Liver (tissue), 9 donors: Measurements from ENCODE around the gene PIAS4. TPM values are rescaled to one million over a fixed set of nuclear protein-coding genes. Genes with fewer than 3 reads are reported as not detected.
A peak's percentile ranks its signal among the peaks of the same experiment; 100 is the strongest.
"Not testable (repeated sequence)": the region's sequence is repeated elsewhere in the genome, so short reads cannot be mapped to it uniquely, and the experiment has no call there.

Experiments
- DNase-seq: peaks from one replicate; pipeline ENCODE4 v3.0.0-alpha.2; 2017; ENCODE audit warnings: low spot score
- H3K27ac ChIP-seq, 2 donors: one replicate each; pipeline ENCODE4 v1.7.0; 2013; ENCODE audit warnings: inconsistent platforms in 2 of 2, low read length in 2 of 2, control low read depth in 1 of 2, low read depth in 1 of 2, mild to moderate bottlenecking in 1 of 2
- H3K27me3 ChIP-seq, 4 donors: one replicate each; pipeline versions ENCODE4 v1.6.1 to v1.7.0; 2013; ENCODE audit warnings: low read length in 3 of 4, inconsistent platforms in 1 of 4, mild to moderate bottlenecking in 1 of 4, moderate library complexity in 1 of 4; ENCODE audit not compliant: control insufficient read depth in 4 of 4, insufficient read depth in 4 of 4
- H3K36me3 ChIP-seq, 4 donors: one replicate each; pipeline versions ENCODE4 v1.6.1 to v1.7.0; 2013; ENCODE audit warnings: low read length in 3 of 4, mild to moderate bottlenecking in 3 of 4, low read depth in 1 of 4, moderate library complexity in 1 of 4; ENCODE audit not compliant: control insufficient read depth in 4 of 4, insufficient read depth in 3 of 4
- H3K4me1 ChIP-seq, 4 donors: one replicate each; pipeline versions ENCODE4 v1.6.1 to v1.7.0; 2013; ENCODE audit warnings: low read length in 3 of 4, mild to moderate bottlenecking in 3 of 4, moderate library complexity in 1 of 4; ENCODE audit not compliant: control insufficient read depth in 4 of 4, insufficient read depth in 4 of 4
- H3K4me3 ChIP-seq, 3 donors: one replicate each; pipeline versions ENCODE4 v1.6.1 to v1.7.0; 2013; ENCODE audit warnings: low read length in 3 of 3, control low read depth in 1 of 3, low read depth in 1 of 3, mild to moderate bottlenecking in 1 of 3
- H3K9ac ChIP-seq, 2 donors: one replicate each; pipeline ENCODE4 v1.7.0; 2013; ENCODE audit warnings: low read length in 2 of 2, mild to moderate bottlenecking in 2 of 2, moderate library complexity in 2 of 2, control low read depth in 1 of 2, low read depth in 1 of 2
- H3K9me3 ChIP-seq, 4 donors: one replicate each; pipeline versions ENCODE4 v1.6.1 to v1.7.0; 2013; ENCODE audit warnings: low read length in 3 of 4; ENCODE audit not compliant: control insufficient read depth in 4 of 4
- EGR1 ChIP-seq, 2 donors: IDR thresholded peaks; 2 replicates each; pipeline ENCODE4 v1.6.1; 2016 to 2018; ENCODE audit warnings: antibody characterized with exemption in 2 of 2, low read depth in 2 of 2
- FOXA1 ChIP-seq: IDR thresholded peaks from 2 replicates; pipeline ENCODE4 v1.6.1; 2016; ENCODE audit warnings: antibody characterized with exemption
- FOXA2 ChIP-seq: IDR thresholded peaks from 2 replicates; pipeline ENCODE4 v1.6.1; 2016; ENCODE audit warnings: antibody characterized with exemption
- GABPA ChIP-seq, 2 donors: IDR thresholded peaks in 1 of 2; conservative IDR thresholded peaks in 1 of 2; 2 replicates each; pipeline ENCODE4 v1.6.1; 2016; ENCODE audit warnings: antibody characterized with exemption in 2 of 2, mild to moderate bottlenecking in 1 of 2, moderate library complexity in 1 of 2
- HNF4A ChIP-seq, 2 donors: conservative IDR thresholded peaks; 2 replicates each; pipeline ENCODE4 v1.6.1; 2016; ENCODE audit warnings: antibody characterized with exemption in 2 of 2, mild to moderate bottlenecking in 2 of 2
- HNF4G ChIP-seq: IDR thresholded peaks from 2 replicates; pipeline ENCODE4 v1.6.1; 2016; ENCODE audit warnings: antibody characterized with exemption
- JUND ChIP-seq, 2 donors: IDR thresholded peaks; 2 replicates each; pipeline ENCODE4 v1.6.1; 2016; ENCODE audit warnings: antibody characterized with exemption in 2 of 2
- MAX ChIP-seq: IDR thresholded peaks from 2 replicates; pipeline ENCODE4 v1.6.1; 2016; ENCODE audit warnings: antibody characterized with exemption
- RAD21 ChIP-seq, 2 donors: IDR thresholded peaks; 2 replicates each; pipeline ENCODE4 v1.6.1; 2016; ENCODE audit warnings: antibody characterized with exemption in 2 of 2, mild to moderate bottlenecking in 2 of 2
- RXRA ChIP-seq, 2 donors: IDR thresholded peaks; 2 replicates each; pipeline ENCODE4 v1.6.1; 2017 to 2018; ENCODE audit warnings: antibody characterized with exemption in 2 of 2, mild to moderate bottlenecking in 1 of 2
- SP1 ChIP-seq: IDR thresholded peaks from 2 replicates; pipeline ENCODE4 v1.6.1; 2018; ENCODE audit warnings: antibody characterized with exemption, mild to moderate bottlenecking
- TAF1 ChIP-seq: conservative IDR thresholded peaks from 2 replicates; pipeline ENCODE4 v1.6.1; 2016; ENCODE audit warnings: antibody characterized with exemption, mild to moderate bottlenecking
- YY1 ChIP-seq: IDR thresholded peaks from 2 replicates; pipeline ENCODE4 v1.6.1; 2016; ENCODE audit warnings: antibody characterized with exemption, mild to moderate bottlenecking
- ZBTB33 ChIP-seq: IDR thresholded peaks from 2 replicates; pipeline ENCODE4 v1.6.1; 2016; ENCODE audit warnings: antibody characterized with exemption
- WGBS: extraction: QIAGEN DNeasy Blood & Tissue Kit; methylation state at CpG from one replicate; pipeline ENCODE4 v1.1.7; 2013; 5-methylcytosine and 5-hydroxymethylcytosine counted together
- polyA plus RNA-seq, 2 donors: library from polyadenylated mRNA; stranded (reverse) in 1 of 2; unstranded in 1 of 2; fragments of 200-250 nt in 1 of 2; fragments of >200 nt in 1 of 2; fragmentation: Nextera tagmentation in 1 of 2; extraction: Ambion mirVana in 1 of 2; gene quantifications; one replicate each; pipeline versions ENCODE4 v1.2.1 to v1.2.3, GENCODE V29; 2013 to 2015
- total RNA-seq, 2 donors: library from RNA; depleted of rRNA; stranded (reverse); fragments of >200 nt; gene quantifications; one replicate each; pipeline ENCODE4 v1.2.3, GENCODE V29; 2014
- TF ChIP-seq, protein P1 (sequence below): IDR thresholded peaks from 2 replicates; pipeline ENCODE4 v1.6.1; 2016; ENCODE audit warnings: antibody characterized with exemption
- TF ChIP-seq, protein P2 (sequence below): fragments of 150-350 bp; IDR thresholded peaks from 2 replicates; pipeline ENCODE4 v1.5.1; 2017; ENCODE audit warnings: improper control_type of control experiment, low read depth, low read length; ENCODE audit not compliant: missing input control
- TF ChIP-seq, protein P3 (sequence below): IDR thresholded peaks from 2 replicates; pipeline ENCODE4 v1.6.1; 2016; ENCODE audit warnings: antibody characterized with exemption, mild to moderate bottlenecking
- donor health status: healthy.
- donor health status: healthy.
- donor health status: healthy.
- donor health status: healthy.
- donor health status: healthy.

PIAS4 gene
- total and polyA plus RNA-seq, 4 donors, result 5.6 to 14.1 (median 10.6) TPM

GRCh38 chr19:4010808-4011110, 3.2 kb downstream of the PIAS4 start:
- no peak for DNase-seq
- WGBS, result 85% methylated on average over 14 of the region's 14 CpGs
- Histone ChIP-seq H3K27ac (peak overlapping the region in 1 of 2 donors; percentile 53), H3K36me3 (peaks cover 0 to 15% (median 9%) of the 10 kb centered on the region in 4 donors), H3K9me3 (no peaks in the 10 kb centered on the region), H3K4me1 (peaks cover 26 to 78% (median 54%) of the 10 kb centered on the region in 4 donors), H3K27me3 (no peaks in the 10 kb centered on the region), H3K4me3 (no peak overlapping the region), H3K9ac (no peak overlapping the region)
- no peak for TF ChIP-seq TAF1
- TF ChIP-seq MAX, result no peak
- TF ChIP-seq RXRA (IDR thresholded peaks at IDR 0.05), result no peak
- no peak for TF ChIP-seq RAD21 (IDR thresholded peaks at IDR 0.05)
- TF ChIP-seq HNF4A (conservative IDR thresholded peaks at IDR 0.05), result no peak
- TF ChIP-seq SP1, result no peak
- TF ChIP-seq, protein P1, sequence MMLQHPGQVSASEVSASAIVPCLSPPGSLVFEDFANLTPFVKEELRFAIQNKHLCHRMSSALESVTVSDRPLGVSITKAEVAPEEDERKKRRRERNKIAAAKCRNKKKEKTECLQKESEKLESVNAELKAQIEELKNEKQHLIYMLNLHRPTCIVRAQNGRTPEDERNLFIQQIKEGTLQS, result no peak
- no peak for TF ChIP-seq JUND (IDR thresholded peaks at IDR 0.05)
- TF ChIP-seq GABPA (IDR thresholded peaks at IDR 0.05 in 1 of 2, conservative IDR thresholded peaks at IDR 0.05 in 1 of 2), result no peak
- no peak for TF ChIP-seq ZBTB33
- no peak for TF ChIP-seq HNF4G
- TF ChIP-seq FOXA2, result no peak
- TF ChIP-seq EGR1 (IDR thresholded peaks at IDR 0.05; ENCODE audit: low read depth in 2 of 2), result no peak
- TF ChIP-seq, protein P2, sequence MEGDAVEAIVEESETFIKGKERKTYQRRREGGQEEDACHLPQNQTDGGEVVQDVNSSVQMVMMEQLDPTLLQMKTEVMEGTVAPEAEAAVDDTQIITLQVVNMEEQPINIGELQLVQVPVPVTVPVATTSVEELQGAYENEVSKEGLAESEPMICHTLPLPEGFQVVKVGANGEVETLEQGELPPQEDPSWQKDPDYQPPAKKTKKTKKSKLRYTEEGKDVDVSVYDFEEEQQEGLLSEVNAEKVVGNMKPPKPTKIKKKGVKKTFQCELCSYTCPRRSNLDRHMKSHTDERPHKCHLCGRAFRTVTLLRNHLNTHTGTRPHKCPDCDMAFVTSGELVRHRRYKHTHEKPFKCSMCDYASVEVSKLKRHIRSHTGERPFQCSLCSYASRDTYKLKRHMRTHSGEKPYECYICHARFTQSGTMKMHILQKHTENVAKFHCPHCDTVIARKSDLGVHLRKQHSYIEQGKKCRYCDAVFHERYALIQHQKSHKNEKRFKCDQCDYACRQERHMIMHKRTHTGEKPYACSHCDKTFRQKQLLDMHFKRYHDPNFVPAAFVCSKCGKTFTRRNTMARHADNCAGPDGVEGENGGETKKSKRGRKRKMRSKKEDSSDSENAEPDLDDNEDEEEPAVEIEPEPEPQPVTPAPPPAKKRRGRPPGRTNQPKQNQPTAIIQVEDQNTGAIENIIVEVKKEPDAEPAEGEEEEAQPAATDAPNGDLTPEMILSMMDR, result no peak
- TF ChIP-seq, protein P3, sequence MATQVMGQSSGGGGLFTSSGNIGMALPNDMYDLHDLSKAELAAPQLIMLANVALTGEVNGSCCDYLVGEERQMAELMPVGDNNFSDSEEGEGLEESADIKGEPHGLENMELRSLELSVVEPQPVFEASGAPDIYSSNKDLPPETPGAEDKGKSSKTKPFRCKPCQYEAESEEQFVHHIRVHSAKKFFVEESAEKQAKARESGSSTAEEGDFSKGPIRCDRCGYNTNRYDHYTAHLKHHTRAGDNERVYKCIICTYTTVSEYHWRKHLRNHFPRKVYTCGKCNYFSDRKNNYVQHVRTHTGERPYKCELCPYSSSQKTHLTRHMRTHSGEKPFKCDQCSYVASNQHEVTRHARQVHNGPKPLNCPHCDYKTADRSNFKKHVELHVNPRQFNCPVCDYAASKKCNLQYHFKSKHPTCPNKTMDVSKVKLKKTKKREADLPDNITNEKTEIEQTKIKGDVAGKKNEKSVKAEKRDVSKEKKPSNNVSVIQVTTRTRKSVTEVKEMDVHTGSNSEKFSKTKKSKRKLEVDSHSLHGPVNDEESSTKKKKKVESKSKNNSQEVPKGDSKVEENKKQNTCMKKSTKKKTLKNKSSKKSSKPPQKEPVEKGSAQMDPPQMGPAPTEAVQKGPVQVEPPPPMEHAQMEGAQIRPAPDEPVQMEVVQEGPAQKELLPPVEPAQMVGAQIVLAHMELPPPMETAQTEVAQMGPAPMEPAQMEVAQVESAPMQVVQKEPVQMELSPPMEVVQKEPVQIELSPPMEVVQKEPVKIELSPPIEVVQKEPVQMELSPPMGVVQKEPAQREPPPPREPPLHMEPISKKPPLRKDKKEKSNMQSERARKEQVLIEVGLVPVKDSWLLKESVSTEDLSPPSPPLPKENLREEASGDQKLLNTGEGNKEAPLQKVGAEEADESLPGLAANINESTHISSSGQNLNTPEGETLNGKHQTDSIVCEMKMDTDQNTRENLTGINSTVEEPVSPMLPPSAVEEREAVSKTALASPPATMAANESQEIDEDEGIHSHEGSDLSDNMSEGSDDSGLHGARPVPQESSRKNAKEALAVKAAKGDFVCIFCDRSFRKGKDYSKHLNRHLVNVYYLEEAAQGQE, result no peak
- no peak for TF ChIP-seq FOXA1
- TF ChIP-seq YY1, result no peak

DNA sequence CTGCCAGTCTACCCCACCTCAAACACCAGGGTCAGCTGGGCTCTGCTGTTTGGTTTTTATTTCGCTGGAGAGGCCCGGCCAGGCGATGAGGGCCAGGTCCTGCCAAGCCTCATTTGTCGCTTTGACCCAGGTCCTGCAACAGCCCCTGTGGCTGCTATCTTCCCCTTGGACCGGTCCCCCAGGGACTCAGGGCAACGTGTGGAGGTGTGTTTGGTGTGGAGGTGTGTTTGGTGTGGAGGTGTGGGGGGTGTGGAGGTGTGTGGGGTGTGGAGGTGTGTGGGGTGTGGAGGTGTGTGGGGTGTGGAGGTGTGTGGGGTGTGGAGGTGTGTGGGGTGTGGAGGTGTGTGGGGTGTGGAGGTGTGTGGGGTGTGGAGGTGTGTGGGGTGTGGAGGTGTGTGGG, 3.9 kb downstream of the PIAS4 start:
- peaks cover 26 to 84% (median 58%) of the 10 kb centered on the region in 4 donors for H3K4me1 ChIP-seq
- DNase-seq, H3K4me3 ChIP-seq, H3K9me3 ChIP-seq, H3K9ac ChIP-seq, H3K27me3 ChIP-seq: not testable (repeated sequence)
- WGBS, result 57% methylated on average over 6 of the region's 6 CpGs
- H3K27ac ChIP-seq, result peak overlapping the region in 1 of 2 donors; percentile 53
- H3K36me3 ChIP-seq, result peaks cover 0 to 15% (median 9%) of the 10 kb centered on the region in 4 donors
